GM19372 (cell line): Measurements from ENCODE around the gene MEI1.
"Not testable (repeated sequence)": the region's sequence is repeated elsewhere in the genome, so short reads cannot be mapped to it uniquely, and the experiment has no call there.

Experiments used
- ATAC-seq: cut with Tn5 transposase; IDR thresholded peaks from one replicate; pipeline ENCODE4 v1.9.1; 2021; ENCODE audit warnings: mild to moderate bottlenecking, low read depth, moderate library complexity; ENCODE audit not compliant: unreplicated experiment

The MEI1 gene

GRCh38 chr22:41682033-41682807 lies 17.1 kb upstream of the MEI1 start:
- ATAC-seq = peak; percentile 70

- no peak for ATAC-seq
Measured at GRCh38 chr22:41683052-41683451, 16.3 kb upstream of the MEI1 start.

- ATAC-seq = no peak
Measured at GRCh38 chr22:41683616-41684015, 15.7 kb upstream of the MEI1 start.

- ATAC-seq = no peak
Measured at GRCh38 chr22:41684194-41684593, 15.1 kb upstream of the MEI1 start.

- not testable (repeated sequence) for ATAC-seq
Measured at GRCh38 chr22:41686890-41687289, 12.4 kb upstream of the MEI1 start.

GRCh38 chr22:41687901-41688364 lies 11.4 kb upstream of the MEI1 start:
- no peak for ATAC-seq

GRCh38 chr22:41688365-41689211 lies 10.7 kb upstream of the MEI1 start, which contains the start of gene SNU13:
SNU13 (minus strand) TSS chr22:41688867; CDS start chr22:41688796, 71 bp downstream.
- ATAC-seq = peak; percentile 78

- no peak for ATAC-seq
Measured at GRCh38 chr22:41690476-41690875, 8.8 kb upstream of the MEI1 start.

- no peak for ATAC-seq
Measured at GRCh38 chr22:41695211-41695610, 4.1 kb upstream of the MEI1 start.

- no peak for ATAC-seq
Measured at GRCh38 chr22:41696703-41697102, 2.6 kb upstream of the MEI1 start.

- ATAC-seq = no peak
Measured at GRCh38 chr22:41697126-41697775, 2.1 kb upstream of the MEI1 start.

GRCh38 chr22:41700108-41700364 lies 733 bp downstream of the MEI1 start:
- no peak for ATAC-seq

GRCh38 chr22:41702763-41703162 lies 3.5 kb downstream of the MEI1 start:
- ATAC-seq = no peak

GRCh38 chr22:41709341-41709740 lies 10.0 kb downstream of the MEI1 start:
- no peak for ATAC-seq

- ATAC-seq = no peak
Measured at GRCh38 chr22:41713004-41713403, 13.7 kb downstream of the MEI1 start.

- ATAC-seq = no peak
Measured at GRCh38 chr22:41722496-41722895, 23.2 kb downstream of the MEI1 start.

GRCh38 chr22:41725510-41726110 lies 26.3 kb downstream of the MEI1 start:
- ATAC-seq = no peak

- ATAC-seq = no peak
Measured at GRCh38 chr22:41731609-41732008, 32.3 kb downstream of the MEI1 start.

GRCh38 chr22:41732096-41732772 lies 32.9 kb downstream of the MEI1 start:
- ATAC-seq = no peak

GRCh38 chr22:41733241-41733640 lies 33.9 kb downstream of the MEI1 start:
- ATAC-seq = not testable (repeated sequence)
